H1 (cell line): ENCODE measurements around the gene ZNG1B.
"Not testable (repeated sequence)": the region's sequence is repeated elsewhere in the genome, so short reads cannot be mapped to it uniquely, and the experiment has no call there.

Source experiments
- CEBPB ChIP-seq: IDR thresholded peaks from 2 replicates; pipeline ENCODE4 v1.6.1; 2012; ENCODE audit warnings: low read depth, low read length
- CREB1 ChIP-seq: IDR thresholded peaks from 2 replicates; pipeline ENCODE4 v1.6.1; 2012; ENCODE audit warnings: inconsistent platforms
- RFX5 ChIP-seq: IDR thresholded peaks from 2 replicates; pipeline ENCODE4 v1.6.1; 2011; ENCODE audit warnings: low read depth, low read length, improper control_type of control experiment, borderline replicate concordance
- SIRT6 ChIP-seq: IDR thresholded peaks from one replicate; pipeline ENCODE4 v1.7.1; 2012; ENCODE audit warnings: low read length, inconsistent platforms
- ZNF274 ChIP-seq: IDR thresholded peaks from 2 replicates; pipeline ENCODE4 v1.7.0; 2012; ENCODE audit warnings: low read length, borderline replicate concordance; ENCODE audit errors: extremely low read depth
- TF ChIP-seq, protein P1 (sequence below), 3 experiments: IDR thresholded peaks; 1 replicate in 2 of 3; 2 replicates in 1 of 3; pipeline versions ENCODE4 v1.5.1 to v1.6.1; 2011; ENCODE audit warnings: low read length in 3 of 3, mild to moderate bottlenecking in 3 of 3, inconsistent platforms in 2 of 3, low read depth in 1 of 3, moderate library complexity in 1 of 3; ENCODE audit not compliant: insufficient read depth in 1 of 3; ENCODE audit errors: control extremely low read depth in 1 of 3

DNA sequence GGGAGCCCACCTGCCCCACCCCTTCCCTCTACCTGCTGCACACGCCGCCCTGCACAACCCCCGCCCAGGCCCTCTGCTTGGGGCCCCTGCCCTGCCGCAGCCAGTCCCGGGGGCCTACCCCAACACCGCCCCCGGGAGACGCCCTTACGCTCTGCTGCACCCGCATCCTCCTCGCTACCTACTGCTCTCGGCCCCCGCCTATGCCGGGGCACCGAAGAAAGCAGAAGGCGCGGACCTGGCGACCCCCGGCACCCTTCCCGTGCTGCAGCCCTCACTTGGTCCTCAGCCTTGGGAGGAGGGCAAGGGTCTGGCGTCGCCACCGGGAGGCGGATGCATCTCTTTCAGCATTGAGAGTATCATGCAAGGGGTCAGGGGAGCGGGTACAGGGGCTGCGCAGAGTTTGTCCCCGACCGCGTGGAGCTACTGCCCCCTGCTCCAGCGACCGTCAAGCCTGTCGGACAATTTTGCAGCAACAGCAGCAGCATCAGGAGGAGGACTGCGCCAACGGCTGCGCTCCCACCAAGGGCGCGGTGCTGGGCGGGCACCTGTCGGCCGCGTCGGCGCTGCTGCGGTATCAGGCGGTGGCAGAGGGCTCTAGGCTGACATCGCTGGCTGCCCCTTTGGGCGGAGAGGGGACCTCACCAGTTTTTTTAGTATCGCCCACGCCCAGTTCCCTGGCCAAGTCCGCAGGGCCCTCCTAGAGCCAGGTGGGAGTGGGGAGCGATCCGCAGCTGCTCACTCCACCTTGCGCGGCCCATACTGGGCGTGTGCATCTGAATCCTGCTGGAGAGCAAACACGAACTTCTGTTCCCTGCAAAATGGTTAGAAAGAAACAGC, 62.6 kb downstream of the ZNG1B start:
- not testable (repeated sequence) for TF ChIP-seq SIRT6, CEBPB, ZNF274, RFX5, CREB1
- TF ChIP-seq, protein P1, sequence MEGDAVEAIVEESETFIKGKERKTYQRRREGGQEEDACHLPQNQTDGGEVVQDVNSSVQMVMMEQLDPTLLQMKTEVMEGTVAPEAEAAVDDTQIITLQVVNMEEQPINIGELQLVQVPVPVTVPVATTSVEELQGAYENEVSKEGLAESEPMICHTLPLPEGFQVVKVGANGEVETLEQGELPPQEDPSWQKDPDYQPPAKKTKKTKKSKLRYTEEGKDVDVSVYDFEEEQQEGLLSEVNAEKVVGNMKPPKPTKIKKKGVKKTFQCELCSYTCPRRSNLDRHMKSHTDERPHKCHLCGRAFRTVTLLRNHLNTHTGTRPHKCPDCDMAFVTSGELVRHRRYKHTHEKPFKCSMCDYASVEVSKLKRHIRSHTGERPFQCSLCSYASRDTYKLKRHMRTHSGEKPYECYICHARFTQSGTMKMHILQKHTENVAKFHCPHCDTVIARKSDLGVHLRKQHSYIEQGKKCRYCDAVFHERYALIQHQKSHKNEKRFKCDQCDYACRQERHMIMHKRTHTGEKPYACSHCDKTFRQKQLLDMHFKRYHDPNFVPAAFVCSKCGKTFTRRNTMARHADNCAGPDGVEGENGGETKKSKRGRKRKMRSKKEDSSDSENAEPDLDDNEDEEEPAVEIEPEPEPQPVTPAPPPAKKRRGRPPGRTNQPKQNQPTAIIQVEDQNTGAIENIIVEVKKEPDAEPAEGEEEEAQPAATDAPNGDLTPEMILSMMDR (IDR thresholded peaks at IDR 0.05; ENCODE audit: control extremely low read depth in 1 of 3, insufficient read depth in 1 of 3, low read depth in 1 of 3, low read length in 3 of 3): not testable (repeated sequence)
